H9 (cell line): ENCODE measurements around the gene MISP3. TPM values are rescaled to one million over a fixed set of nuclear protein-coding genes. Genes with fewer than 3 reads are reported as not detected.

Experiments used
- DNase-seq: peaks from one replicate; pipeline ENCODE4 v3.0.0-alpha.2; 2017
- H2AFZ ChIP-seq: one replicate; pipeline ENCODE4 v1.6.1; 2013; ENCODE audit warnings: mild to moderate bottlenecking, low read length, control low read depth, moderate library complexity
- H2AK5ac ChIP-seq: 2 replicates; pipeline ENCODE4 v1.6.1; 2013; ENCODE audit warnings: low read length, control low read depth, mixed read lengths; ENCODE audit not compliant: insufficient read length
- H2BK120ac ChIP-seq: one replicate; pipeline ENCODE4 v1.6.1; 2013; ENCODE audit warnings: low read depth, mild to moderate bottlenecking, low read length, control low read depth, inconsistent platforms; ENCODE audit not compliant: poor library complexity, severe bottlenecking
- H2BK12ac ChIP-seq: 2 replicates; pipeline ENCODE4 v1.6.1; 2013; ENCODE audit warnings: low read length, control low read depth, mixed read lengths, low read depth; ENCODE audit not compliant: insufficient read length
- H2BK15ac ChIP-seq: 2 replicates; pipeline ENCODE4 v1.6.1; 2013; ENCODE audit warnings: low read depth, low read length, control low read depth
- H2BK20ac ChIP-seq: one replicate; pipeline ENCODE4 v1.6.1; 2013; ENCODE audit warnings: low read depth, mild to moderate bottlenecking, low read length, control low read depth, inconsistent platforms; ENCODE audit not compliant: poor library complexity, severe bottlenecking
- H2BK5ac ChIP-seq: 2 replicates; pipeline ENCODE4 v1.6.1; 2013; ENCODE audit warnings: low read length, control low read depth, mixed read lengths; ENCODE audit not compliant: insufficient read length
- H3K14ac ChIP-seq: 2 replicates; pipeline ENCODE4 v1.6.1; 2013; ENCODE audit warnings: low read length, control low read depth; ENCODE audit not compliant: insufficient read depth
- H3K18ac ChIP-seq: 2 replicates; pipeline ENCODE4 v1.6.1; 2013; ENCODE audit warnings: low read depth, mild to moderate bottlenecking, mixed read lengths, low read length, control low read depth; ENCODE audit not compliant: insufficient read length
- H3K23ac ChIP-seq: 2 replicates; pipeline ENCODE4 v1.6.1; 2013; ENCODE audit warnings: low read length, control low read depth, mixed read lengths, low read depth; ENCODE audit not compliant: insufficient read length
- H3K23me2 ChIP-seq: 2 replicates; pipeline ENCODE4 v1.6.1; 2013; ENCODE audit warnings: low read depth, mild to moderate bottlenecking, mixed read lengths, low read length, control low read depth; ENCODE audit not compliant: insufficient read length, poor library complexity, severe bottlenecking
- H3K27ac ChIP-seq: 2 replicates; pipeline ENCODE4 v1.5.1; 2013; ENCODE audit warnings: low read length, control low read depth, mixed read lengths, low read depth; ENCODE audit not compliant: insufficient read length
- H3K27me3 ChIP-seq: 2 replicates; pipeline ENCODE4 v1.6.1; 2013; ENCODE audit warnings: low read length, control low read depth, inconsistent platforms; ENCODE audit not compliant: insufficient read depth
- H3K4ac ChIP-seq: 2 replicates; pipeline ENCODE4 v1.6.1; 2013; ENCODE audit warnings: low read depth, mild to moderate bottlenecking, control low read depth, inconsistent platforms, low read length, moderate library complexity
- H3K4me1 ChIP-seq: 2 replicates; pipeline ENCODE4 v1.6.1; 2013; ENCODE audit warnings: low read length, control low read depth, inconsistent platforms; ENCODE audit not compliant: insufficient read depth
- H3K4me2 ChIP-seq: 2 replicates; pipeline ENCODE4 v1.6.1; 2013; ENCODE audit warnings: low read length, control low read depth, mixed read lengths; ENCODE audit not compliant: insufficient read length, insufficient read depth
- H3K56ac ChIP-seq: 2 replicates; pipeline ENCODE4 v1.6.1; 2013; ENCODE audit warnings: low read depth, mild to moderate bottlenecking, mixed read lengths, low read length, control low read depth; ENCODE audit not compliant: insufficient read length
- H3K79me1 ChIP-seq: 2 replicates; pipeline ENCODE4 v1.6.1; 2013; ENCODE audit warnings: low read depth, mild to moderate bottlenecking, moderate library complexity, low read length, control low read depth, inconsistent platforms; ENCODE audit not compliant: insufficient read depth, poor library complexity, severe bottlenecking
- H3K79me2 ChIP-seq: 2 replicates; pipeline ENCODE4 v1.6.1; 2013; ENCODE audit warnings: low read length, control low read depth, inconsistent platforms; ENCODE audit not compliant: insufficient read depth
- H3K9ac ChIP-seq: 2 replicates; pipeline ENCODE4 v1.6.1; 2013; ENCODE audit warnings: low read length, control low read depth, mixed read lengths; ENCODE audit not compliant: insufficient read length; ENCODE audit errors: extremely low read depth
- H3K9me3 ChIP-seq: one replicate; pipeline ENCODE4 v1.6.1; 2013; ENCODE audit warnings: low read depth, low read length, inconsistent platforms; ENCODE audit not compliant: control insufficient read depth
- H3T11ph ChIP-seq: one replicate; pipeline ENCODE4 v1.6.1; 2013; ENCODE audit warnings: mild to moderate bottlenecking, low read length, control low read depth, inconsistent platforms
- H4K20me1 ChIP-seq: one replicate; pipeline ENCODE4 v1.6.1; 2013; ENCODE audit not compliant: control insufficient read depth, insufficient read length, insufficient read depth
- H4K5ac ChIP-seq: 2 replicates; pipeline ENCODE4 v1.6.1; 2013; ENCODE audit warnings: low read depth, mild to moderate bottlenecking, mixed read lengths, low read length, control low read depth; ENCODE audit not compliant: insufficient read length
- H4K8ac ChIP-seq: replicated peaks from 2 replicates; pipeline ENCODE4 v1.6.1; 2013; ENCODE audit warnings: low read length, control low read depth, mixed read lengths, low read depth; ENCODE audit not compliant: insufficient read length
- H4K91ac ChIP-seq: 2 replicates; pipeline ENCODE4 v1.6.1; 2013; ENCODE audit warnings: low read depth, mild to moderate bottlenecking, moderate library complexity, mixed read lengths, low read length, control low read depth; ENCODE audit not compliant: insufficient read length
- H3K27ac Mint-ChIP-seq, 3 experiments: 2 replicates in 2 of 3; 3 replicates in 1 of 3; pipeline ENCODE4 v1.8.0; 2020 to 2021; ENCODE audit warnings: mixed read lengths in 3 of 3, mild to moderate bottlenecking in 1 of 3, moderate library complexity in 1 of 3
- H3K27me3 Mint-ChIP-seq: 2 replicates; pipeline ENCODE4 v1.8.0; 2021; ENCODE audit warnings: low read depth, mild to moderate bottlenecking, moderate library complexity, mixed read lengths
- H3K36me3 Mint-ChIP-seq, 3 experiments: 2 replicates in 2 of 3; 3 replicates in 1 of 3; pipeline ENCODE4 v1.8.0; 2020 to 2021; ENCODE audit warnings: low read depth in 3 of 3, mixed read lengths in 3 of 3; ENCODE audit not compliant: insufficient read depth in 1 of 3
- H3K4me1 Mint-ChIP-seq, 2 experiments: 2 replicates each; pipeline ENCODE4 v1.8.0; 2020; ENCODE audit warnings: mixed read lengths in 2 of 2
- H3K4me3 Mint-ChIP-seq, 2 experiments: 2 replicates in 1 of 2; 3 replicates in 1 of 2; pipeline ENCODE4 v1.8.0; 2020 to 2021; ENCODE audit warnings: mild to moderate bottlenecking in 2 of 2, mixed read lengths in 2 of 2, moderate library complexity in 1 of 2
- H3K9me3 Mint-ChIP-seq, 2 experiments: 2 replicates in 1 of 2; 3 replicates in 1 of 2; pipeline ENCODE4 v1.8.0; 2020; ENCODE audit warnings: mild to moderate bottlenecking in 2 of 2, mixed read lengths in 2 of 2, moderate library complexity in 1 of 2
- WGBS: extraction: QIAGEN DNeasy Blood & Tissue Kit; methylation state at CpG from one replicate; pipeline ENCODE4 v1.1.7; 2013; ENCODE audit warnings: missing lambda C conversion rate, low lambda C conversion rate, mixed read lengths; ENCODE audit not compliant: insufficient read length; ENCODE audit errors: extremely low coverage; 5-methylcytosine and 5-hydroxymethylcytosine counted together
- total RNA-seq: library from RNA; stranded (reverse); gene quantifications from 2 replicates; pipeline ENCODE4 v1.2.1, GENCODE V29; 2021
- TF ChIP-seq, protein P1 (sequence below): fragments of 200-600 bp; sonication (generic); conservative IDR thresholded peaks from 3 replicates; pipeline ENCODE4 v1.8.0; 2021; ENCODE audit warnings: antibody characterized with exemption, mild to moderate bottlenecking

Gene MISP3
- total RNA-seq, 1 experiment from 2014 or later, result 0.26 TPM

DNA sequence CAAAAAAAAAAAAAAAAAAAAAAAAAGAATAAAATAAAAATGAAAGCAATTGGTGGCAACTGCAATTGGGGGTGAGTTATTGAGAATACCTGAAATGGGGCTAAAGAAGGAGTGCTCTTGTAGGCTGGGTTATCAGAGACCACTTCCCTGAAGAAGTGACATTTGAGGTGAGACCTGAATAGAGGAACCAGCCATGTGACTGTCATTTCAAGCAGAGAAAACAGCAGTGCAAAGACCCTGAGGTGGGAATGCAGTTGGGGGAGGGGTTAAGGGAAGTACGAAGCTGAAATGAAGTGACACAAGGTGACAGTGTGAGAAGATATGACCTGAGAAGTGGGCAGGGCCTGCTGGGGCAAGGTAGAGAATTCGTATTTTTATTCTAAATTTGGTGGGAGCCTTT lies 6.5 kb upstream of the MISP3 start:
- Histone ChIP-seq H4K5ac (no peak overlapping the region), H2BK120ac (no peak overlapping the region), H3K56ac (no peak overlapping the region), H4K20me1 (no peaks in the 10 kb centered on the region), H3K79me1 (no peaks in the 10 kb centered on the region), H2AK5ac (no peak overlapping the region), H3K79me2 (no peaks in the 10 kb centered on the region), H2BK15ac (no peak overlapping the region), H3K9ac (no peak overlapping the region), H2BK12ac (no peak overlapping the region), H3K4me1 (no peaks in the 10 kb centered on the region; the same call in 1 of the 2 replicates), H3K23me2 (no peaks in the 10 kb centered on the region), H3K4me2 (no peak overlapping the region), H3T11ph (no peak overlapping the region), H3K14ac (no peak overlapping the region), H3K9me3 (no peaks in the 10 kb centered on the region), H2BK5ac (no peak overlapping the region), H3K18ac (no peak overlapping the region), H4K91ac (no peak overlapping the region), H3K27me3 (no peaks in the 10 kb centered on the region), H4K8ac (no peak overlapping the region), H3K4ac (no peak overlapping the region), H2BK20ac (no peak overlapping the region), H3K23ac (no peak overlapping the region), H2AFZ (no peak overlapping the region), H3K27ac (no peak overlapping the region)
- Mint-ChIP-seq H3K27me3 (peaks cover 22% of the 10 kb centered on the region), H3K27ac (no peak overlapping the region), H3K9me3 (no peaks in the 10 kb centered on the region; a peak in 2 of 5 replicates), H3K4me3 (no peak overlapping the region), H3K4me1 (peaks cover 0 to 4% of the 10 kb centered on the region in 2 experiments; a peak in 1 of 4 replicates), H3K36me3 (no peaks in the 10 kb centered on the region)
- no CpG with 5 or more reads among the region's 2 CpGs for WGBS
- DNase-seq, result no peak
- TF ChIP-seq, protein P1, sequence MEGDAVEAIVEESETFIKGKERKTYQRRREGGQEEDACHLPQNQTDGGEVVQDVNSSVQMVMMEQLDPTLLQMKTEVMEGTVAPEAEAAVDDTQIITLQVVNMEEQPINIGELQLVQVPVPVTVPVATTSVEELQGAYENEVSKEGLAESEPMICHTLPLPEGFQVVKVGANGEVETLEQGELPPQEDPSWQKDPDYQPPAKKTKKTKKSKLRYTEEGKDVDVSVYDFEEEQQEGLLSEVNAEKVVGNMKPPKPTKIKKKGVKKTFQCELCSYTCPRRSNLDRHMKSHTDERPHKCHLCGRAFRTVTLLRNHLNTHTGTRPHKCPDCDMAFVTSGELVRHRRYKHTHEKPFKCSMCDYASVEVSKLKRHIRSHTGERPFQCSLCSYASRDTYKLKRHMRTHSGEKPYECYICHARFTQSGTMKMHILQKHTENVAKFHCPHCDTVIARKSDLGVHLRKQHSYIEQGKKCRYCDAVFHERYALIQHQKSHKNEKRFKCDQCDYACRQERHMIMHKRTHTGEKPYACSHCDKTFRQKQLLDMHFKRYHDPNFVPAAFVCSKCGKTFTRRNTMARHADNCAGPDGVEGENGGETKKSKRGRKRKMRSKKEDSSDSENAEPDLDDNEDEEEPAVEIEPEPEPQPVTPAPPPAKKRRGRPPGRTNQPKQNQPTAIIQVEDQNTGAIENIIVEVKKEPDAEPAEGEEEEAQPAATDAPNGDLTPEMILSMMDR, result no peak
